HG03342 (cell line): ENCODE results near the gene GPX5.
"Not testable (repeated sequence)": the region's sequence is repeated elsewhere in the genome, so short reads cannot be mapped to it uniquely, and the experiment has no call there.

Experiments used
- ATAC-seq: cut with Tn5 transposase; IDR thresholded peaks from one replicate; pipeline ENCODE4 v1.9.1; 2021; ENCODE audit warnings: mild to moderate bottlenecking, moderate library complexity; ENCODE audit not compliant: unreplicated experiment

GPX5 gene

DNA sequence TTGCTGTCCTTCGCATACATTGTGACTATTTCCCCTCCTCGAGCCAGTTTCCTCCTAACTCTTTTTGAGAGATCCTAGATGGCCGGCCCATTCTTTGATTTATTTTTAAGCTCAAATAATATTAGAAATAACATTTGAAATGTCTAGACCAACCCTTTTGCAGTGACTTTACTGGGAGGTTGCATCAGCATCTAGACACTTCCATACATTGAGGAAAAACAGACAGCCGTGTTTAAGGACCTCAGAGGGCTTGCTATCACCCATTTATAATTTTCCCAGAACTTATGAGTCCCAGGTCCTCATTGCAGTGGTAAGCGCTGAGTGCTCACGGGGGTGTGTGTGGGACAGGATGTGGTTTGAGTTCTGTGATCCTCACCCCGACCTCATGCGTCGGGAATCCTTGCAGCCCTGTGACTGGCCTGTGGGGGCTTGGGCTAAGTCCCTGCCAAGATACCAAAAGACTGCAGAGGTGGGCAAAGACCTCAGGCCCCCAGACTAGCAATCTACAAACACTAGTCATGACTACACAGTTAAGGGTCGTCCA is at the start of gene GPX5:
Gene GPX5 (plus strand): TSS at position 386 of the 544 bp plus-strand sequence. CDS start 133 bp downstream, at position 519.
- ATAC-seq = no peak

GRCh38 chr6:28478518-28478917 is 47.2 kb upstream of the GPX5 start:
- no peak for ATAC-seq

DNA sequence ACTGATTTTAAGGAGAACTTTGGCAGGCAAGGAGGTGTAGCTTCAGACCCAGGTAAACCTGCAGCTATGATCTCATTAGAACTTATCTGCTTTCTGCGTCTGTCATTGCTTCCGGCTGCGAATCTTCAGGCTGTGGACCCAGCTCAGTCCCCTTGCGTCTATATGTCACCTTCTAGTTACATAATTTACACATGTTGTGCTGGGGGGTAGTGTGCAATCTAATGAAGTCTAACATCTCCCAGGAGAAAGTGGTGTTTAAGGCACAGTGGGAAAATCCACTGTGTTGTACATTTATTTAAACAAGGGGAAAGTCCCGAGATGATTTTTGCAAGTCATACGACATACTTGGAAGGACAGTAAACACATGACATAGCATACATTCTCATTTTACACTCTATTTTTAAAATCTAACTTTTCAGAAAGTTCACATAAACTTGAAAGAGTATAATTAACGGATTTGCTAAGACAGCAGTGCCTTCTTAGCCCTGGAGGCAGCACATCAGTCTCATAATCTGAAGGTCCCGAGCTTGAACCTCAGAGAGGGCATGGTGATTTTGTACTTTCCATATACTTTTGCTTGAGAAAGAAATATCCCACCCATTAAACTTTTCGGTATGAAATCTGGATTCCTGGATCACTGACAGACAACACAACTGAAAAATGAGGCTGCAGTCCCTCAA is 45.3 kb upstream of the GPX5 start:
- no peak for ATAC-seq

- no peak for ATAC-seq
These were observed 40.2 kb upstream of the GPX5 start for GRCh38 chr6:28485482-28485881.

GRCh38 chr6:28486533-28486932 is 39.1 kb upstream of the GPX5 start:
- ATAC-seq = no peak

DNA sequence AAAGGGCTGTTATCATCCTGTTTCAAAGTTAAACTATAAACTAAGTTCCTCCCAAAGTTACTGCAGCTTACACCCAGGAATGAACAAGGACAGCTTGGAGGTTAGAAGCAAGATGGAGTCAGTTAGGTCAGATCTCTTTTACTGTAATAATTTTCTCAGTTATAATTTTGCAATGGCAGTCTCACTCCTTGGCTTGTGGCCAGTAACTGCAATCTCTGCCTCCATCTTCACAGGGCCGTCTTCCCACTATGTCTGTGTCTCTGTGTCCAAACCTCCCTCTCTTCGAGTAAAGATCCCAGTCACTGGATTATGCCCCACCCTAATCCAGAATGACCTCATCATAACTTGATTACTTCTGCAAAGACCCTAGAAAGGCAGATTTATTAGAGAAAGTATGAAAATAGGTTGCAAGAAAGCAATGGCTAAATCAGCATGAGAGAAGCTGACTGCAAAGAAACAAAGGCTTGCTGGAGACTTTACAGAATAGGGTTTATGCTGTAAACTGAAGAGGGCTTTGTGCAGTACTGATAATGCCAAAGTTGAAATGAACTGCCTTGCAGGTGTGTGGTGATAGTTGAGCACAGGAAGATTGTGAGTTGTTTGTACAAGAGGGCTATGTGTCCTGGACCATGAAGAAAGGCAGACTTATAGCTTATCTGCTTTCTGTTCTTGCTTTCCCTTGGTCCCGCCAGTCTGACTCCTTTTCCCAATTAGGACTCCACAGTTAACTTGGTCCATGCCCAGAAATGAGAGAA is 38.5 kb upstream of the GPX5 start:
- ATAC-seq = no peak

GRCh38 chr6:28488916-28489365 is 36.7 kb upstream of the GPX5 start:
- no peak for ATAC-seq

GRCh38 chr6:28489366-28490204 is 36.1 kb upstream of the GPX5 start:
- ATAC-seq = peak; percentile 61

GRCh38 chr6:28490205-28490890 is 35.3 kb upstream of the GPX5 start:
- ATAC-seq = no peak

- no peak for ATAC-seq
These were observed 33.7 kb upstream of the GPX5 start for GRCh38 chr6:28491984-28492317.

- ATAC-seq = no peak
These were observed 29.4 kb upstream of the GPX5 start for GRCh38 chr6:28496099-28496779.

DNA sequence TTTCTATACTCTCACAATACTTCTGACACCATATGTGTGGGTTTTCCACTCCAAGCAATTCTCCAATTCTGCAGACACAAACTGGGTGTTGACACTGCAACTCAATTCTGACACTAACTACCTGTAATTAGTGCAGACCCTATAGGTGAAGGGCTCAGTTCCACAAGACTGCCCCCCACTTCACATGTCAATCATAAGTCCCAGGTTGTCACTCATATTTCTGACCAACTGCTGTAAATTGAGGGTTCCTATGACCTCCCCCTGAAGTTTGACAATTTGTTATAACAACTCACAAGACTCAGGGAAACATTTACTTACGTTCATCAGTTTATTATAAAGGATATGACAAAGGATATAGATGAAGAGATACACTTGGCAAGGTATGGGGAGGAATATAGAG is 28.4 kb upstream of the GPX5 start:
- no peak for ATAC-seq

DNA sequence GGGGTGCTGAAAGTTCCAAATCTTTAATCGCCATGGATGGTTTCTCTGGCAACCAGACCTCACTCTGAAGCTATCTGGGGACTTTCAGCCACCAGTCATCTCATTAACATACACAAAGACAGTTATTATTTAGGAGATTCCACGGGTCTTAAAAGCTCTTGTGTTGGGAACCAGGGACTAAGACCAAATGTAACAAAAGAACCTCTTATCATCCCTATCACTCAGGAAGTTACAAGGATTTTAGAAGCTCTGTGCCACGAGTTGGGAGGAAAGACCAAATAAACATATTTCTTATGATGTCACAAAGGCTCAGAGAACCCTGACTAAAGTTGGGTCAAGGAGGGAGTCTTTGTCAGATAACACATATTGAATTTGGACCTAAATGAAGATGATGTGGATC is 27.8 kb upstream of the GPX5 start:
- ATAC-seq = no peak

- ATAC-seq = no peak
These were observed 24.4 kb upstream of the GPX5 start for GRCh38 chr6:28501259-28501658.

DNA sequence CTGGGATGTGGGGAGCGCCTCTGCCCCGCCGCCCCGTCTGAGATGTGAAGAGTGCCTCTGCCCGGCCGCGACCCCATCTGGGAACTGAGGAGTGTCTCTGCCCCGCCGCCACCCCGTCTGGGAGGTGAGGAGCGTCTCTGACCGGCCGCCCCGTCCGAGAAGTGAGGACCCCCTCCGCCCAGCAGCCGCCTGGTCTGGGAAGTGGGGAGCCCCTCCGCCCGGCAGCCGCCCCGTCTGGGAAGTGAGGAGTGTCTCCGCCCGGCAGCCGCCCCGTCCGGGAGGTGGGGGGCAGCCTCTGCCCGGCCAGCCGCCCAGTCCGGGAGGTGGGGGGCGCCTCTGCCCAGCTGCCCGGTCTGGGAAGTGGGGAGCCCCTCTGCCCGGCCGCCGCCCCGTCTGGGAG is 23.5 kb upstream of the GPX5 start:
- ATAC-seq = not testable (repeated sequence)

DNA sequence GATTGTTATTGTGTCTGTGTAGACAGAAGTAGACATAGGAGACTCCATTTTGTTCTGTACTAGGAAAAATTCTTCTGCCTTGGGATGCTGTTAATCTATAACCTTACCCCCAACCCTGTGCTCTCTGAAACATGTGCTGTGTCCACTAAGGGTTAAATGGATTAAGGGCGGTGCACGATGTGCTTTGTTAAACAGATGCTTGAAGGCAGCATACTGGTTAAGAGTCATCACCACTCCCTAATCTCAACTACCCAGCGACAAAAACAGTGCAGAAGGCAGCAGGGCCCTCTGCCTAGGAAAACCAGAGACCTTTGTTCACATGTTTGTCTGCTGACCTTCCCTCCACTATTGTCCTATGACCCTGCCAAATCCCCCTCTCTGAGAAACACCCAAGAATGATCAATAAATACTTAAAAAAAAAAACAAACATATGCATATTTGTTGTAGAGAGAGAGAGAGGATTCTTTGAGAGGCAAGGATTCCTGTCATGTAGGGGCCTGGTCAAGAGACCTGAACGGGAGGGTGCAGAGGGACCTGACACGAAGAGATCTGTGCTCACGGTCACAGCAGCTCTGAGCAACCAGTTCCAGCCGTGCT is 22.9 kb upstream of the GPX5 start:
- not testable (repeated sequence) for ATAC-seq

GRCh38 chr6:28505733-28506132 is 19.9 kb upstream of the GPX5 start:
- no peak for ATAC-seq

GRCh38 chr6:28506807-28507475 is 18.7 kb upstream of the GPX5 start:
- ATAC-seq = no peak

- ATAC-seq = no peak
These were observed 13.9 kb upstream of the GPX5 start for GRCh38 chr6:28511628-28512300.
